ENCODE results near the gene ATG4A.

Gene ATG4A

GRCh38 chrX:108156934-108157466 lies 65.4 kb downstream of the ATG4A start:
- no peak for DNase-seq
- Histone ChIP-seq H3K4me1 (ENCODE audit: control extremely low read depth in 1 of 4, control insufficient read depth in 4 of 4, insufficient read depth in 4 of 4, low read length in 3 of 4) (no peaks in the 10 kb centered on the region), H3K36me3 (ENCODE audit: control insufficient read depth in 4 of 4, insufficient read depth in 4 of 4, low read length in 3 of 4) (peaks cover 0 to 7% (median 3%) of the 10 kb centered on the region in 4 experiments), H3K27me3 (replicated peaks in 2 of 5; ENCODE audit: control insufficient read depth in 4 of 5, insufficient read depth in 5 of 5, low read length in 4 of 5) (peaks cover 0 to 4% (median 0%) of the 10 kb centered on the region in 5 experiments), H3K9me3 (ENCODE audit: control extremely low read depth in 1 of 5, control insufficient read depth in 4 of 5, insufficient read depth in 2 of 5, low read depth in 1 of 5, low read length in 4 of 5) (no peaks in the 10 kb centered on the region), H3K4me3 (ENCODE audit: control insufficient read depth in 1 of 7, extremely low read depth in 1 of 7, insufficient read depth in 4 of 7, low read depth in 2 of 7, low read length in 6 of 7) (no peak overlapping the region), H3K27ac (ENCODE audit: insufficient read depth in 1 of 2, low read depth in 1 of 2, low read length in 2 of 2, poor library complexity in 1 of 2, severe bottlenecking in 2 of 2) (no peak overlapping the region)
- WGBS (ENCODE audit: insufficient coverage): 81% methylated on average over 6 of the region's 8 CpGs
- POLR2A ChIA-PET: no interaction called here
- CTCF ChIA-PET: no interaction called here

- DNase-seq: no peak
- ChIA-PET CTCF (no interaction called here), POLR2A (no interaction called here)
- no peaks in the 10 kb centered on the region for H3K9me3 ChIP-seq (ENCODE audit: control extremely low read depth in 1 of 5, control insufficient read depth in 4 of 5, insufficient read depth in 2 of 5, low read depth in 1 of 5, low read length in 4 of 5)
- no peak overlapping the region for H3K4me3 ChIP-seq (ENCODE audit: control insufficient read depth in 1 of 7, extremely low read depth in 1 of 7, insufficient read depth in 4 of 7, low read depth in 2 of 7, low read length in 6 of 7)
- H3K27ac ChIP-seq (ENCODE audit: insufficient read depth in 1 of 2, low read depth in 1 of 2, low read length in 2 of 2, poor library complexity in 1 of 2, severe bottlenecking in 2 of 2): no peak overlapping the region
- H3K4me1 ChIP-seq (ENCODE audit: control extremely low read depth in 1 of 4, control insufficient read depth in 4 of 4, insufficient read depth in 4 of 4, low read length in 3 of 4): no peaks in the 10 kb centered on the region
- H3K36me3 ChIP-seq (ENCODE audit: control insufficient read depth in 4 of 4, insufficient read depth in 4 of 4, low read length in 3 of 4): peaks cover 0 to 5% (median 3%) of the 10 kb centered on the region in 4 experiments
- peaks cover 0 to 4% (median 0%) of the 10 kb centered on the region in 5 experiments for H3K27me3 ChIP-seq (replicated peaks in 2 of 5; ENCODE audit: control insufficient read depth in 4 of 5, insufficient read depth in 5 of 5, low read length in 4 of 5)
- WGBS (ENCODE audit: insufficient coverage): 73% methylated on average over 2 of the region's 3 CpGs
Measured at GRCh38 chrX:108157628-108158027, 66.0 kb downstream of the ATG4A start.

GRCh38 chrX:108159028-108159670 lies 67.6 kb downstream of the ATG4A start:
- Histone ChIP-seq H3K27me3 (replicated peaks in 2 of 5; ENCODE audit: control insufficient read depth in 4 of 5, insufficient read depth in 5 of 5, low read length in 4 of 5) (peaks cover 0 to 4% (median 0%) of the 10 kb centered on the region in 5 experiments), H3K36me3 (ENCODE audit: control insufficient read depth in 4 of 4, insufficient read depth in 4 of 4, low read length in 3 of 4) (peaks cover 0 to 2% (median 0%) of the 10 kb centered on the region in 4 experiments), H3K9me3 (ENCODE audit: control extremely low read depth in 1 of 5, control insufficient read depth in 4 of 5, insufficient read depth in 2 of 5, low read depth in 1 of 5, low read length in 4 of 5) (no peaks in the 10 kb centered on the region), H3K4me3 (ENCODE audit: control insufficient read depth in 1 of 7, extremely low read depth in 1 of 7, insufficient read depth in 4 of 7, low read depth in 2 of 7, low read length in 6 of 7) (no peak overlapping the region), H3K4me1 (ENCODE audit: control extremely low read depth in 1 of 4, control insufficient read depth in 4 of 4, insufficient read depth in 4 of 4, low read length in 3 of 4) (no peaks in the 10 kb centered on the region), H3K27ac (ENCODE audit: insufficient read depth in 1 of 2, low read depth in 1 of 2, low read length in 2 of 2, poor library complexity in 1 of 2, severe bottlenecking in 2 of 2) (no peak overlapping the region)
- POLR2A ChIA-PET: no interaction called here
- CTCF ChIA-PET: no interaction called here
- DNase-seq: no peak
- 87% methylated on average over 11 of the region's 11 CpGs for WGBS (ENCODE audit: insufficient coverage)

GRCh38 chrX:108160309-108160708 lies 68.7 kb downstream of the ATG4A start:
- Histone ChIP-seq H3K4me1 (ENCODE audit: control extremely low read depth in 1 of 4, control insufficient read depth in 4 of 4, insufficient read depth in 4 of 4, low read length in 3 of 4) (no peaks in the 10 kb centered on the region), H3K9me3 (ENCODE audit: control extremely low read depth in 1 of 5, control insufficient read depth in 4 of 5, insufficient read depth in 2 of 5, low read depth in 1 of 5, low read length in 4 of 5) (no peaks in the 10 kb centered on the region), H3K36me3 (ENCODE audit: control insufficient read depth in 4 of 4, insufficient read depth in 4 of 4, low read length in 3 of 4) (peaks cover 0 to 2% (median 0%) of the 10 kb centered on the region in 4 experiments), H3K27ac (ENCODE audit: insufficient read depth in 1 of 2, low read depth in 1 of 2, low read length in 2 of 2, poor library complexity in 1 of 2, severe bottlenecking in 2 of 2) (no peak overlapping the region), H3K4me3 (ENCODE audit: control insufficient read depth in 1 of 7, extremely low read depth in 1 of 7, insufficient read depth in 4 of 7, low read depth in 2 of 7, low read length in 6 of 7) (no peak overlapping the region), H3K27me3 (replicated peaks in 2 of 5; ENCODE audit: control insufficient read depth in 4 of 5, insufficient read depth in 5 of 5, low read length in 4 of 5) (peaks cover 0 to 4% (median 0%) of the 10 kb centered on the region in 5 experiments)
- WGBS (ENCODE audit: insufficient coverage): no CpG with 5 or more reads among the region's 5 CpGs
- no peak for DNase-seq
- ChIA-PET POLR2A (no interaction called here), CTCF (no interaction called here)

GRCh38 chrX:108162265-108162664 lies 70.7 kb downstream of the ATG4A start:
- no peak for DNase-seq
- Histone ChIP-seq H3K9me3 (ENCODE audit: control extremely low read depth in 1 of 5, control insufficient read depth in 4 of 5, insufficient read depth in 2 of 5, low read depth in 1 of 5, low read length in 4 of 5) (no peaks in the 10 kb centered on the region), H3K36me3 (ENCODE audit: control insufficient read depth in 4 of 4, insufficient read depth in 4 of 4, low read length in 3 of 4) (no peaks in the 10 kb centered on the region), H3K27ac (ENCODE audit: insufficient read depth in 1 of 2, low read depth in 1 of 2, low read length in 2 of 2, poor library complexity in 1 of 2, severe bottlenecking in 2 of 2) (no peak overlapping the region), H3K4me3 (ENCODE audit: control insufficient read depth in 1 of 7, extremely low read depth in 1 of 7, insufficient read depth in 4 of 7, low read depth in 2 of 7, low read length in 6 of 7) (no peak overlapping the region), H3K27me3 (replicated peaks in 2 of 5; ENCODE audit: control insufficient read depth in 4 of 5, insufficient read depth in 5 of 5, low read length in 4 of 5) (peaks cover 0 to 2% (median 0%) of the 10 kb centered on the region in 5 experiments), H3K4me1 (ENCODE audit: control extremely low read depth in 1 of 4, control insufficient read depth in 4 of 4, insufficient read depth in 4 of 4, low read length in 3 of 4) (no peaks in the 10 kb centered on the region)
- 84% methylated on average over 2 of the region's 4 CpGs for WGBS (ENCODE audit: insufficient coverage)
- ChIA-PET POLR2A (no interaction called here), CTCF (no interaction called here)

GRCh38 chrX:108163333-108164082 lies 71.9 kb downstream of the ATG4A start:
- Histone ChIP-seq H3K27ac (ENCODE audit: insufficient read depth in 1 of 2, low read depth in 1 of 2, low read length in 2 of 2, poor library complexity in 1 of 2, severe bottlenecking in 2 of 2) (no peak overlapping the region), H3K4me3 (ENCODE audit: control insufficient read depth in 1 of 7, extremely low read depth in 1 of 7, insufficient read depth in 4 of 7, low read depth in 2 of 7, low read length in 6 of 7) (no peak overlapping the region), H3K36me3 (ENCODE audit: control insufficient read depth in 4 of 4, insufficient read depth in 4 of 4, low read length in 3 of 4) (no peaks in the 10 kb centered on the region), H3K9me3 (ENCODE audit: control extremely low read depth in 1 of 5, control insufficient read depth in 4 of 5, insufficient read depth in 2 of 5, low read depth in 1 of 5, low read length in 4 of 5) (no peaks in the 10 kb centered on the region), H3K4me1 (ENCODE audit: control extremely low read depth in 1 of 4, control insufficient read depth in 4 of 4, insufficient read depth in 4 of 4, low read length in 3 of 4) (no peaks in the 10 kb centered on the region), H3K27me3 (replicated peaks in 2 of 5; ENCODE audit: control insufficient read depth in 4 of 5, insufficient read depth in 5 of 5, low read length in 4 of 5) (peaks cover 0 to 4% (median 0%) of the 10 kb centered on the region in 5 experiments)
- POLR2A ChIA-PET: no interaction called here
- no peak for DNase-seq
- WGBS (ENCODE audit: insufficient coverage): 78% methylated on average over 5 of the region's 7 CpGs
- CTCF ChIA-PET: no interaction called here

Measured in common myeloid progenitor, CD34-positive (primary cell).